Pancreas (tissue), 10 donors: ENCODE measurements around the gene GLRX2. TPM values are rescaled to one million over a fixed set of nuclear protein-coding genes. Genes with fewer than 3 reads are reported as not detected.

Experiments
- ATAC-seq, 4 donors: fragments of 200-7000 bp; cut with Tn5 transposase; one replicate each; pipeline versions ENCODE4 v1.8.0 to v1.9.1; 2020; ENCODE audit warnings: mild to moderate bottlenecking in 4 of 4, moderate library complexity in 4 of 4
- DNase-seq, 6 donors: peaks; one replicate each; pipeline ENCODE4 v3.0.0-alpha.2; 2020
- FAIRE-seq: peaks from 2 replicates; lab custom pipeline; 2012; peaks lifted over from hg19 to GRCh38; lab: Jason Lieb, UNC
- H3K27ac ChIP-seq, 4 donors: fragments of 200-600 bp; sonication (generic); 1 replicate in 3 of 4; 2 replicates in 1 of 4; pipeline versions ENCODE4 v1.5.0 to v1.8.0; 2020
- H3K27me3 ChIP-seq, 4 donors: fragments of 200-600 bp; one replicate each; pipeline ENCODE4 v1.8.0; 2021
- H3K36me3 ChIP-seq, 3 donors: fragments of 200-600 bp; sonication (generic) in 1 of 3; one replicate each; pipeline versions ENCODE4 v1.5.0 to v1.8.0; 2020 to 2021
- H3K4me1 ChIP-seq, 3 donors: fragments of 200-600 bp; one replicate each; pipeline ENCODE4 v1.8.0; 2021
- H3K4me3 ChIP-seq, 4 donors: fragments of 200-600 bp; sonication (generic) in 2 of 4; one replicate each; pipeline versions ENCODE4 v1.5.0 to v1.8.0; 2020 to 2021
- H3K9me3 ChIP-seq, 4 donors: fragments of 200-600 bp; one replicate each; pipeline ENCODE4 v1.8.0; 2021
- CTCF ChIP-seq, 4 donors: fragments of 200-600 bp; sonication (generic) in 3 of 4; IDR thresholded peaks; one replicate each; pipeline versions ENCODE4 v1.5.0 to v1.8.0; 2021; ENCODE audit warnings: antibody characterized with exemption in 4 of 4
- WGBS, 2 donors: extraction: QIAGEN DNeasy Blood & Tissue Kit; methylation state at CpG; one replicate each; pipeline ENCODE4 v1.1.7; 2013; 5-methylcytosine and 5-hydroxymethylcytosine counted together
- intact Hi-C, 3 donors: fragments of 100-400 bp; cut with DNase I; formaldehyde crosslinking; loops; one replicate each; pipeline versions ENCODE4 v1.11.1 to v1.14.2; 2022
- polyA plus RNA-seq, 2 donors: library from polyadenylated mRNA; stranded (reverse); fragments of 200-250 nt; gene quantifications; one replicate each; pipeline ENCODE4 v1.2.3, GENCODE V29; 2013
- total RNA-seq, 6 donors: library from RNA; stranded (reverse); fragmentation: NEBNext Ultra II Directional in 4 of 6; extraction: Animal tissue kit (Norgen Biotek cat#: 25700) in 4 of 6; gene quantifications; one replicate each; pipeline versions ENCODE4 v1.2.1 to v1.2.4, GENCODE V29; 2021 to 2023
- donor health status: healthy with polysubstance abuse.
- donor health status: DM: no; HTN: no; CAD: no; lungs with moderate emphysema.
- donor health status: DM: no; HTN: no; CAD: no.
- donor health status: control.
- donor health status: control.
- donor health status: Bipolar disorder and iron deficiency.
- donor health status: DM: yes; HTN: yes; CAD: no.
- donor health status: DM: no; HTN: no; CAD: no.
- donor health status: DM: no; HTN: no; CAD: no.
- donor health status: DM: yes; HTN: yes; CAD: no.

GLRX2 gene
- total and polyA plus RNA-seq, 8 donors: 4.1 to 12.9 (median 6.3) TPM

GRCh38 chr1:193070386-193070753, 34.8 kb downstream of the GLRX2 start:
- FAIRE-seq: no peak
- WGBS, 2 donors: 85 to 91% methylated on average over 2 of the region's 2 CpGs
- no peak for ATAC-seq

GRCh38 chr1:193069748-193070385, 35.3 kb downstream of the GLRX2 start:
- Histone ChIP-seq H3K27ac (no peak overlapping the region), H3K9me3 (no peaks in the 10 kb centered on the region), H3K4me1 (no peaks in the 10 kb centered on the region), H3K27me3 (no peaks in the 10 kb centered on the region), H3K4me3 (no peak overlapping the region), H3K36me3 (no peaks in the 10 kb centered on the region)
- no peak for DNase-seq
- intact Hi-C loops: no loop called here
- no peak for ATAC-seq
- FAIRE-seq: no peak
- 80 to 82% methylated on average over 4 of the region's 4 CpGs for WGBS, 2 donors
- TF ChIP-seq CTCF (IDR thresholded peaks at IDR 0.05): no peak

More at GRCh38 chr1:193070386-193070753, 34.8 kb downstream of the GLRX2 start:
- Histone ChIP-seq H3K27ac (no peak overlapping the region), H3K4me3 (no peak overlapping the region), H3K36me3 (no peaks in the 10 kb centered on the region), H3K27me3 (no peaks in the 10 kb centered on the region), H3K4me1 (no peaks in the 10 kb centered on the region), H3K9me3 (no peaks in the 10 kb centered on the region)
- DNase-seq: no peak
- intact Hi-C loops: no loop called here
- TF ChIP-seq CTCF (IDR thresholded peaks at IDR 0.05): no peak

GRCh38 chr1:193068013-193068412, 37.2 kb downstream of the GLRX2 start:
- intact Hi-C loops: no loop called here
- Histone ChIP-seq H3K9me3 (no peaks in the 10 kb centered on the region), H3K4me1 (no peaks in the 10 kb centered on the region), H3K4me3 (no peak overlapping the region), H3K27me3 (no peaks in the 10 kb centered on the region), H3K27ac (no peak overlapping the region), H3K36me3 (no peaks in the 10 kb centered on the region)
- no peak for ATAC-seq
- no peak for FAIRE-seq
- DNase-seq: no peak
- TF ChIP-seq CTCF (IDR thresholded peaks at IDR 0.05): no peak

- WGBS, 2 donors: 87 to 89% methylated on average over 4 of the region's 4 CpGs
- intact Hi-C loops: no loop called here
- no peak overlapping the region for H3K4me3 ChIP-seq
- no peaks in the 10 kb centered on the region for H3K27me3 ChIP-seq
- no peaks in the 10 kb centered on the region for H3K9me3 ChIP-seq
- ATAC-seq: no peak
- no peak for FAIRE-seq
- no peak overlapping the region for H3K27ac ChIP-seq
- no peak for DNase-seq
- TF ChIP-seq CTCF (IDR thresholded peaks at IDR 0.05): no peak
- peaks cover 0 to 4% (median under 1%) of the 10 kb centered on the region in 3 donors for H3K4me1 ChIP-seq
- no peaks in the 10 kb centered on the region for H3K36me3 ChIP-seq
Observed at GRCh38 chr1:193066606-193067005, 38.6 kb downstream of the GLRX2 start.

- no peak for TF ChIP-seq CTCF (IDR thresholded peaks at IDR 0.05)
- peaks cover 3 to 10% (median 5%) of the 10 kb centered on the region in 3 donors for H3K4me1 ChIP-seq
- no peak overlapping the region for H3K4me3 ChIP-seq
- no peak for ATAC-seq
- intact Hi-C loops: no loop called here
- no peak for DNase-seq
- no peaks in the 10 kb centered on the region for H3K27me3 ChIP-seq
- FAIRE-seq: no peak
- no peak overlapping the region for H3K27ac ChIP-seq
- H3K36me3 ChIP-seq: no peaks in the 10 kb centered on the region
- no peaks in the 10 kb centered on the region for H3K9me3 ChIP-seq
Observed at GRCh38 chr1:193065954-193066353, 39.3 kb downstream of the GLRX2 start.
